DOHH2 (cell line): ENCODE data around the gene CD2BP2.

Experiments
- H3F3A ChIP-seq: fragments of 200-600 bp; sonication (generic), shearing (Covaris generic); 2 replicates; pipeline ENCODE4 v1.6.0; 2016; ENCODE audit warnings: antibody characterized with exemption, mild to moderate bottlenecking; ENCODE audit not compliant: control insufficient read depth, insufficient read depth
- H3K27ac ChIP-seq: fragments of 200-600 bp; sonication (generic); 2 replicates; pipeline ENCODE4 v1.5.1; 2014; ENCODE audit warnings: low read depth, mild to moderate bottlenecking, low read length, moderate library complexity
- H3K27me3 ChIP-seq: fragments of 200-600 bp; sonication (generic); 2 replicates; pipeline ENCODE4 v1.6.1; 2014; ENCODE audit warnings: mild to moderate bottlenecking, low read length, mixed read lengths; ENCODE audit not compliant: control insufficient read depth
- H3K36me3 ChIP-seq: fragments of 200-600 bp; sonication (generic); 2 replicates; pipeline ENCODE4 v1.6.1; 2014; ENCODE audit warnings: mild to moderate bottlenecking, low read length, moderate library complexity, mixed read lengths; ENCODE audit not compliant: control insufficient read depth
- H3K4me1 ChIP-seq: fragments of 200-600 bp; sonication (generic); 2 replicates; pipeline ENCODE4 v1.6.1; 2014; ENCODE audit warnings: mild to moderate bottlenecking, low read length, mixed read lengths; ENCODE audit not compliant: control insufficient read depth
- H3K4me2 ChIP-seq: fragments of 200-600 bp; sonication (generic); 2 replicates; pipeline ENCODE4 v1.6.0; 2014; ENCODE audit warnings: mild to moderate bottlenecking, low read length, moderate library complexity
- H3K4me3 ChIP-seq: fragments of 200-600 bp; sonication (generic); 2 replicates; pipeline ENCODE4 v1.5.1; 2014; ENCODE audit warnings: mild to moderate bottlenecking, low read length, mixed read lengths
- H3K79me2 ChIP-seq: fragments of 200-600 bp; sonication (generic); 2 replicates; pipeline ENCODE4 v1.6.1; 2014; ENCODE audit warnings: mild to moderate bottlenecking, low read length, mixed read lengths; ENCODE audit not compliant: control insufficient read depth
- H3K9me2 ChIP-seq: fragments of 200-600 bp; sonication (generic); replicated peaks from 2 replicates; pipeline ENCODE4 v1.6.1; 2014; ENCODE audit warnings: mild to moderate bottlenecking, low read length, mixed read lengths; ENCODE audit not compliant: control insufficient read depth
- H3K9me3 ChIP-seq: fragments of 200-600 bp; sonication (generic); 2 replicates; pipeline ENCODE4 v1.6.1; 2014; ENCODE audit warnings: antibody characterized with exemption, low read length, mixed read lengths; ENCODE audit not compliant: control insufficient read depth, insufficient read depth
- H4K20me1 ChIP-seq: fragments of 200-600 bp; sonication (generic); 2 replicates; pipeline ENCODE4 v1.6.0; 2014; ENCODE audit warnings: low read depth, mild to moderate bottlenecking, antibody characterized with exemption, low read length, moderate library complexity; ENCODE audit not compliant: control insufficient read depth, insufficient read depth
- EZH2phosphoT487 ChIP-seq: fragments of 200-600 bp; sonication (generic); IDR thresholded peaks from 2 replicates; pipeline ENCODE4 v1.6.1; 2017; ENCODE audit warnings: borderline replicate concordance, mild to moderate bottlenecking, antibody characterized with exemption, low read length, moderate library complexity, mixed read lengths
- TF ChIP-seq, protein P1 (sequence below): fragments of 200-600 bp; sonication (generic); IDR thresholded peaks from one replicate; pipeline ENCODE4 v1.5.1; 2014; ENCODE audit warnings: antibody characterized with exemption, mild to moderate bottlenecking, low read depth, low read length; ENCODE audit not compliant: poor library complexity, severe bottlenecking

CD2BP2 gene

GRCh38 chr16:30355144-30355953 lies at the start of gene CD2BP2:
Gene CD2BP2 (minus strand): TSS chr16:30355308. CDS start chr16:30354681, 627 bp downstream.
- Histone ChIP-seq H3K4me3 (peak within 1 kb of the TSS; percentile 86), H3K4me1 (peaks cover 63% of the 10 kb centered on the region), H3K27me3 (no peaks in the 10 kb centered on the region), H4K20me1 (no peaks in the 10 kb centered on the region), H3K9me2 (no peaks in the 10 kb centered on the region), H3F3A (peaks cover 17% of the 10 kb centered on the region), H3K36me3 (peaks cover 87% of the 10 kb centered on the region), H3K27ac (peak within 1 kb of the TSS; percentile 64), H3K79me2 (peaks cover 76% of the 10 kb centered on the region), H3K9me3 (no peaks in the 10 kb centered on the region), H3K4me2 (peak within 1 kb of the TSS; percentile 86)
- TF ChIP-seq, protein P1, sequence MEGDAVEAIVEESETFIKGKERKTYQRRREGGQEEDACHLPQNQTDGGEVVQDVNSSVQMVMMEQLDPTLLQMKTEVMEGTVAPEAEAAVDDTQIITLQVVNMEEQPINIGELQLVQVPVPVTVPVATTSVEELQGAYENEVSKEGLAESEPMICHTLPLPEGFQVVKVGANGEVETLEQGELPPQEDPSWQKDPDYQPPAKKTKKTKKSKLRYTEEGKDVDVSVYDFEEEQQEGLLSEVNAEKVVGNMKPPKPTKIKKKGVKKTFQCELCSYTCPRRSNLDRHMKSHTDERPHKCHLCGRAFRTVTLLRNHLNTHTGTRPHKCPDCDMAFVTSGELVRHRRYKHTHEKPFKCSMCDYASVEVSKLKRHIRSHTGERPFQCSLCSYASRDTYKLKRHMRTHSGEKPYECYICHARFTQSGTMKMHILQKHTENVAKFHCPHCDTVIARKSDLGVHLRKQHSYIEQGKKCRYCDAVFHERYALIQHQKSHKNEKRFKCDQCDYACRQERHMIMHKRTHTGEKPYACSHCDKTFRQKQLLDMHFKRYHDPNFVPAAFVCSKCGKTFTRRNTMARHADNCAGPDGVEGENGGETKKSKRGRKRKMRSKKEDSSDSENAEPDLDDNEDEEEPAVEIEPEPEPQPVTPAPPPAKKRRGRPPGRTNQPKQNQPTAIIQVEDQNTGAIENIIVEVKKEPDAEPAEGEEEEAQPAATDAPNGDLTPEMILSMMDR = no peak
- TF ChIP-seq EZH2phosphoT487 = no peak

- H3K9me3 ChIP-seq = no peaks in the 10 kb centered on the region
- H3K79me2 ChIP-seq = peaks cover 11% of the 10 kb centered on the region
- no peak overlapping the region for H3K27ac ChIP-seq
- no peaks in the 10 kb centered on the region for H4K20me1 ChIP-seq
- H3K4me2 ChIP-seq = no peak overlapping the region
- H3K27me3 ChIP-seq = no peaks in the 10 kb centered on the region
- TF ChIP-seq EZH2phosphoT487 = no peak
- TF ChIP-seq, protein P1 = no peak
- peaks cover 27% of the 10 kb centered on the region for H3K36me3 ChIP-seq
- no peak overlapping the region for H3K4me3 ChIP-seq
- no peaks in the 10 kb centered on the region for H3K9me2 ChIP-seq
- peaks cover 4% of the 10 kb centered on the region for H3F3A ChIP-seq
- peaks cover 29% of the 10 kb centered on the region for H3K4me1 ChIP-seq
Observed at GRCh38 chr16:30401768-30402425, 46.8 kb upstream of the CD2BP2 start.

DNA sequence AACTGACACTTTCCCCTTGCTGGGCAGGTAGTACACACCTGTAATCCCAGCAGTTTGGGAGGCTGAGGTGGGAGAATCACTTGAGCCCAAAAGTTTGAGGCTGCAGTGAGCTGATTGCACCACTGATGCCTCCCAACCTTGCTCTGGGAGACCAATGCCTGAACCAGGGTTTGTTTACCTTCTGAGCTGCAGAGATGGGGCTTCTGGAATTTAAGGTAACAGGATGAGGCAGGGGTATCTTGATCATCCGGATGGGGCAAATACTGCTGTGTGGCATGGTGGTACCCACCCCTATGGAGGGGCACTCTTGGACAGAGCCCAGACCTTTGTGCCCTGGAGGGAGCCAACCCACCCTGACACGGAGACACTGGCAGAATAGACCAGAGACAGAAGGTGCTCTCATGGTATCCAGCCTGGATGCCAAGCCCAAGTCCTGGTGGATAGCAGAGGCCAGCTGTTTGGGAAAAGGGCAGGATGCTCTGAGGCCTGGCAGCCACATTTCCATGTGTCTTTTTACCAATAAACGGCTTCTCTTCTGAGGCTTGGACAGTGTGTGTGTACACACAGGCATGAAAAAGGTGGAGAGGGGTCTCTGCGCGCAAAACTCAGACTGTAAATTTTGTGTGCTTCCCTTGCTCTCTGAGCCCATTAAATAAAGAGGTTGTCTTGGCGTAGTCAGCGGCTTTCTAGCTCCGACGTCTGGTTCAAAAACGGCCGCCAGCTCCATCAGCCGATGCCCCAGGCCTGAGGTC lies 44.5 kb upstream of the CD2BP2 start:
- H3K27me3 ChIP-seq = no peaks in the 10 kb centered on the region
- peaks cover 4% of the 10 kb centered on the region; the same call in 1 of the 2 replicates for H3F3A ChIP-seq
- H4K20me1 ChIP-seq = peaks cover 3% of the 10 kb centered on the region; the same call in 1 of the 2 replicates
- no peaks in the 10 kb centered on the region for H3K9me3 ChIP-seq
- peaks cover 28% of the 10 kb centered on the region for H3K79me2 ChIP-seq
- H3K27ac ChIP-seq = peak overlapping the region; percentile 63
- peaks cover 31% of the 10 kb centered on the region for H3K36me3 ChIP-seq
- H3K4me1 ChIP-seq = peaks cover 36% of the 10 kb centered on the region
- H3K4me3 ChIP-seq = peak overlapping the region; percentile 77
- TF ChIP-seq, protein P1 = no peak
- TF ChIP-seq EZH2phosphoT487 = no peak
- no peaks in the 10 kb centered on the region for H3K9me2 ChIP-seq
- peak overlapping the region; percentile 86 for H3K4me2 ChIP-seq
